NOMO-1 (cell line): ENCODE measurements around the gene RPL11.
"Not testable (repeated sequence)": the region's sequence is repeated elsewhere in the genome, so short reads cannot be mapped to it uniquely, and the experiment has no call there.

Experiments used
- DNase-seq, 2 experiments: peaks; one replicate each; lab custom pipeline; 2025; ENCODE audit not compliant: unreplicated experiment in 2 of 2; lab: John Stamatoyannopoulos, UW

Gene RPL11

GRCh38 chr1:23691499-23692307 lies at the start of gene RPL11:
Gene RPL11, plus strand, starts transcription at chr1:23691806. Its CDS starts 18 bp downstream, at chr1:23691824.
- peak; percentile 92 to 96 for DNase-seq

GRCh38 chr1:23643736-23644554 lies 47.7 kb upstream of the RPL11 start:
- no peak for DNase-seq

DNA sequence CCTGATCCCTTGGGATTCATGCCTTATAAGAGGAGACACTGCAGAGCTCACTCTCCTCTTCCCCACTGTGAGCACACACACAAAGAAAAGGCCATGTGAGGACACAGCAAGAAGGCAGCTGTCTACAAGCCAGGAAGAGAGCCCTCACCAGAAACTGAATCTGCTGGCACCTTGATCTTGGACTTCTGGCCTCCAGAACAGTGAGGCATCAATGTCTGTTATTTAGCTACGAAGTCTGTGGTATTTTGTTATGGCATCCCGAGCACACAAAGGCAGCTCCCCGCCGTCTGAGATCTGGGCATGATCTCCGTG lies 47.1 kb upstream of the RPL11 start:
- DNase-seq, result no peak

DNA sequence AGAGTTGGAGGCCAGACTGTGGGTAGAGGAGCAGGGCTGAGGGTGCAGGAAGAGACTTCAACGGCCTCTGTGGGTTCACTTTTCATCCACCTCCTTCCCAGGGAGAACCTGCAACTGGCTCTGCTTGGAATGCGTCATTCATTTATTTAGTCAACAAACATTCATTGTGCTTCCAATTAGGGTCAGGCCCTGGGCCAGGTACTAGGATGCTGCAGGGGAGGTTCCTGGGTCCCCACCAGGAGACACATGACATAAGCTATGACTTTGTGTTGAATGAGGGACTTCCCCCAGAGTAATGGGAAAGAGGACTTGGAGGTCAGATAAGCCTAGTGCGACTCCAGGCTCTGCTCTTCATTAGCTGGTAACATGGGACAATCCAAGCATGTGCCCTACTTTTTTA lies 46.3 kb upstream of the RPL11 start:
- DNase-seq, result no peak

- DNase-seq, result no peak
Observed at GRCh38 chr1:23646091-23646490, 45.5 kb upstream of the RPL11 start.

DNA sequence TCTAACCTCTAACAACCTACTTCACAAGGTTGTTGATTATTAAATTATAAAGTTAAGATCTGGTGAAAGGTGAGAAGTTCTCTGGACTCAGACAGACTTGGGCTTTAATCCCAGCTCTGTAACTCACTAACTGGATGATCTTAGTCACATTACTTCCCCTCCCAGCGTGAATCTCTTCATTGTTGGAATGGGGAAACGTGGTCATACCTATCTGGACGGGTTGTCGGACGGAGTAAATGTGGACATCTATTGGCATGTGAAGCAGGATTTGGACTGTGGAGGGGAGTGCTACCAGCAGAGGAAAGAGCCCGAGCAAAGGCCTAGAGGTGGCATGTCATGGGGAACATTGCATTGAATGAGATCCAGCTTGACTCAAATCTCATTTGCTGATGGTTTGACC lies 45.1 kb upstream of the RPL11 start:
- DNase-seq, result no peak

- no peak for DNase-seq
Observed at GRCh38 chr1:23648576-23648975, 43.0 kb upstream of the RPL11 start.

- DNase-seq, result not testable (repeated sequence)
Observed at GRCh38 chr1:23649157-23649556, 42.4 kb upstream of the RPL11 start.

DNA sequence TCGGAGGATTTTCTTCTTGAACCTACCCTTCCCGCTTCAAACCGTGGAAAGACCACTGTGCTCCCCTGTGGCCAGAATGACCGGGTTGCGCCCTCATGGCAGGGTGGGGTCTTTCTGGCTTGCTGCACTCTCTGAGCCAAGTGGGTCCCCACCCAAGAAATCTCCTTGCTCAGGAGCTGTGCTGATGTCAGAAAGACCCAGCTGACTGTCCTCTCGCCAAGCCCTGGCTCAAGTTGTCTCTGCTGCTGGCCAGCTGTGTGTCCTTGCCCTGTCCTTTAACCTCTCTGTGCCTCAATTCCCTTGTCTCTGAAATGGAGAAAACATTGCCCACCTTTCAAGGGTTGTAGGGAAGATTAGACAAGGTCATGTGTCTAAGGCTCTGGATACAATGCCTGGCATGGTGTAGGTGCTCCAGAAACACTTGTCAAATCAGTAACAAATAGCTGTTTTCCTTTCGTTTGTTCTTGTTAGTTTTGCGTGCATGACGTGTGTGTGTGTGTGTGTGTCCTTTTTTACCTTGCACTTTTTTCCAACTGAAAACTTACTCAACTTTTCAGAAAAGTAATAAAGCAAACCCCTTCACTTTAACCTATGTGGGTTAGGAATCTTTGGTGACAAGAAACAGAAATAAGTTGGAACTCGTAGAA lies 41.1 kb upstream of the RPL11 start:
- no peak for DNase-seq

GRCh38 chr1:23651069-23651808 lies 40.4 kb upstream of the RPL11 start:
- no peak for DNase-seq

GRCh38 chr1:23657659-23658275 lies 33.8 kb upstream of the RPL11 start:
- peak; percentile 19 to 21 for DNase-seq

DNA sequence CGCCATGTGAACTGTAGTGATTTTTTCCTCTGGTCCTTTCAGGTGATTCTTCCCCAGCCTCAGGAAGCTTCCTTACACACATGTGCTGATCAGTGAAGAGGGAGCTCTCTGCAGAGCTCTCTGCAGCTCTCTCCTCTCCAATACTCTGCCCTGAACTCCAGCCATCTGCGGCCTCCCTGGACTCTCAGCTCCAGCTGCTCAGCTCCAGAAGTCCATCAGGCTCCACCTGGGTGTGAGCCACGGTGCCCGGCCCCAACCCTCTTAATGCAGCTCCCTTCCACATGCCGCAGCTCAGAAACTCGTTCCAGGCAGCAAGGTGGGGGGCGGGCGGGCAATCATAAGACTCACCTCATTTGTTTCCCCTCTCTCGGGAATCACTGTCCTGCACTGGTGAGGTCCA lies 30.9 kb upstream of the RPL11 start:
- DNase-seq, result no peak

GRCh38 chr1:23661887-23662286 lies 29.7 kb upstream of the RPL11 start:
- no peak for DNase-seq

DNA sequence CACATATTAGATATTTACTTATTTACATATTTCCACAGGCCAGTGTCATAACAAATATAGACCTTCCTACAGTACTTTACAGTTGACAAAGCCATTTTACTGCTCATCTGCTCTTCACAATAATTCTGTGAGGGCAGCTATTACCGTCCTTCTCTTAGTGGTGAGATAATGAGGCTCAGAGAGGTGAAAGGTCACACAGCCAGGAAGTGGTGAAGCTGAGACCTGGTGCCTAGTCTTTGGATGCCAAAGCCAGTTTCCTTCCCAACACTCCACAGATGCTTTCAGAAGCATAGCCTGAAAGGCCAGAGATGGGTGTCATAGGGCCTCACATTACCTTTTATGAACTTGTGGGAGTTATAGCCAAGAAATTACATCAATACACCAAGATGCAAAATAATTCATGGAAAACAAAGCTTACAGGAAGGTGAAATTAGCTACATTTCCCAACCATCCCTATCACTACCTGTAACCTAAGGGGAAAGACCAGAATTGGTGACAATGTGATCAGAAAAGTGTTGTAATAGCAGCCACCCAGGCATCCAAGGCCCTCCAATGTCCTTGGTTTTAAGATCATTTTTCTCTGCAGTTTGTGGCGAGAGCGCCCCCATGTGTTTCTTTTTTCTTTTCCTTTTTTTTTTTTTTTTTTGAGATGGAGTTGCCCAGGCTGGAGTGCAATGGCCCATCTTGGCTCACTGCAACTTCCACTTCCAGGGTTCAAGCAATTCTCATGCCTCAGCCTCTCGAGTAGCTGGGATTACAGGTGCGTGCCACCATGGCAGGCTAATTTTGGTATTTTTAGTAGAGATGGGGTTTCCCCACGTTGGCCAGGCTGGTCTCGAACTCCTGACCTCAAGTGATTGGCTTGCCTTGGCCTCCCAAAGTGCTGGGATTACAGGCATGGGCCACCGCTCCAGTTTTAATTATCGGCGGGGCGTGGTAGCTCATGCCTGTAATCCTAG lies 26.5 kb upstream of the RPL11 start:
- peak in 1 of 2 experiments; percentile 17 for DNase-seq

DNA sequence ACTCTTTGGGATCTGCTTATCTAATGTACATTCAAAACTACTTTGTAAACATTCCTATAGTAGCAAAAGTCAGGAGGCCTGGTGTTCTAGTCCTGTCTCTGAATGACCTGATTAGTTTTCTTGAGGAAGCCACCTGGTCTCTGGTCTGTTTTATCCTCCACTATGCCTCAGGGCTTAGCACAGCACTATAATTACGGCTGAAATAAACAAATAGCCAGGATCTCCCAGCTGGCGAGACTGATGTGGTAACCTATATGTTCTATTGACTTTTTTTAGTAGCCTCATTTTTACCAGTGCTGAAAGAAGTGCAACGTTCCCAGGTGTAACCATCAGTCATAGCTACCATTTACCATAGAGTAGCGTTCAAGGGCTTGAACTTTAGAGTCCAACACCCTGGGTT lies 24.2 kb upstream of the RPL11 start:
- DNase-seq, result no peak

- no peak for DNase-seq
Observed at GRCh38 chr1:23670709-23671108, 20.9 kb upstream of the RPL11 start.

GRCh38 chr1:23673086-23673813 lies 18.4 kb upstream of the RPL11 start:
- peak in 1 of 2 experiments; percentile 20 for DNase-seq

DNA sequence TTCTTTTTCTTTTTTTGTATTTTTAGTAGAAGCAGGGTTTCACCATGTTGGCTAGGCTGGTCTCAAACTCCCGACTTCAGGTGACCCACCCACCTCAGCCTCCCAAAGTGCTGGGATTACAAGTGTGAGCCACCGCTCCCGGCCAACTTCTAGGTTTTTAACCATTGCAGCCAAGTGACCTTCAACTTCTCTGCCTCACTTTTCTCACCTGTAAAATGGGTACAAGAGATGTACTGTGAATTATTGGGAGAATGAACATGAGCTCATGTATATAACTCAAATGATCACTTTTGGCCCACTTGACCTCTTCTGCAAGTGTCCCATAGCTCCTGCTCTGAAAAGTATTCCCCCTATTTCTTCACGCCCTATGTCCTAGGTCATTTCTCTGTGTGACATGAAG lies 11.8 kb upstream of the RPL11 start:
- DNase-seq, result no peak

DNA sequence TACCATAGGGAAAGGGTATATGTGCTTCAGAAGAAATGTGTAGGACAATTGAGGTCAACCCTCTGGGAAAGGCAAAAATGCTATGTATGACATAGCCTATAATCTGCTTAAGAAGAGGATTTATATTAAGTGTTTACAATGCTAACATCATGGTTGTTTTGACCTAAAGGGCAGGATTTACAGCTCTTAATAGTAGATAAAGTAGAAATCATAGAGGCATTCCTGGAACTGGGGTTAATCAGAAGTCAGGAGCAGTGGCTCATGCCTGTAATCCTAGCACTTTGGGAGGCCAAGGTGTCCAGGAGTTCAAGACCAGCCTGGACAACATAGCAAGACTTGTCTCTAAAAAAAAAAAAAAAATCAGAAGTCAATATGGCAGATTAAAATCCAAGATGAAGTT lies 8.7 kb upstream of the RPL11 start:
- DNase-seq, result no peak
